GM19239 (cell line): Measurements from ENCODE around the gene PARP4.
"Not testable (repeated sequence)": the region's sequence is repeated elsewhere in the genome, so short reads cannot be mapped to it uniquely, and the experiment has no call there.

Experiments used
- DNase-seq: peaks from one replicate; pipeline ENCODE4 v3.0.0; 2011; ENCODE audit warnings: low spot score; ENCODE audit not compliant: insufficient read length
- FAIRE-seq: peaks from 2 replicates; lab custom pipeline; 2011; peaks lifted over from hg19 to GRCh38; lab: Jason Lieb, UNC

The PARP4 gene

DNA sequence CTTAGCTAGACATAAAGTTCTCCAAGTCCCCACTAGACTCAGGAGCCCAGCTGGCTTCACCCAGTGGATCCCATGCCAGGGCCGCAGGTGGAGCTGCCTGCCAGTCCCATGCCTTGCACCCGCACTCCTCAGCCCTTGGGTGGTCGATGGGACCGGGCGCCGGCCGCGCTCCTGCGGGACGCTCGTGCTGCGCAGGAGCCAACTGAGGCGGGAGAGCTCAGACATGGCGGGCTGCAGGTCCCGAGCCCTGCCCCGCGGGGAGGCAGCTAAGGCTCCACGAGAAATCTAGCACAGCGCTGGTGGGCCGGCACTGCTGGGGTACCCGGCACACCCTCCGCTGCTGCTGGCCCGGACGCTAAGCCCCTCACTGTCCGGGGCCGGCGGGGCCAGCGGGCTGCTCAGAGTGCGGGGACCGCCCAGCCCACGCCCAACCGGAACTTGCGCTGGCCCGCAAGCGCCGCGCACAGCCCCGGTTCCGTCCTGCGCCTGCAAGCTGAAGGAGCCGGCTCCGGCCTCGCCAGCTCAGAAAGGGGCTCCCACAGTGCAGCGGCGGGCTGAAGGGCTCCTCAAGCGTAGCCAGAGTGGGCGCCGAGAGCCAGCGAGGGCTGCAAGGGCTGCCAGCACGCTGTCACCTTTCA is 5.8 kb downstream of the PARP4 start:
- no peak for FAIRE-seq
- no peak for DNase-seq

- not testable (repeated sequence) for DNase-seq, FAIRE-seq
Observed at GRCh38 chr13:24506283-24506682, 6.3 kb downstream of the PARP4 start.

GRCh38 chr13:24505756-24506155 is 6.8 kb downstream of the PARP4 start:
- no peak for DNase-seq
- no peak for FAIRE-seq

GRCh38 chr13:24505256-24505655 is 7.3 kb downstream of the PARP4 start:
- DNase-seq (no peak), FAIRE-seq (no peak)

- DNase-seq = no peak
- no peak for FAIRE-seq
Observed at GRCh38 chr13:24503379-24503696, 9.2 kb downstream of the PARP4 start.

DNA sequence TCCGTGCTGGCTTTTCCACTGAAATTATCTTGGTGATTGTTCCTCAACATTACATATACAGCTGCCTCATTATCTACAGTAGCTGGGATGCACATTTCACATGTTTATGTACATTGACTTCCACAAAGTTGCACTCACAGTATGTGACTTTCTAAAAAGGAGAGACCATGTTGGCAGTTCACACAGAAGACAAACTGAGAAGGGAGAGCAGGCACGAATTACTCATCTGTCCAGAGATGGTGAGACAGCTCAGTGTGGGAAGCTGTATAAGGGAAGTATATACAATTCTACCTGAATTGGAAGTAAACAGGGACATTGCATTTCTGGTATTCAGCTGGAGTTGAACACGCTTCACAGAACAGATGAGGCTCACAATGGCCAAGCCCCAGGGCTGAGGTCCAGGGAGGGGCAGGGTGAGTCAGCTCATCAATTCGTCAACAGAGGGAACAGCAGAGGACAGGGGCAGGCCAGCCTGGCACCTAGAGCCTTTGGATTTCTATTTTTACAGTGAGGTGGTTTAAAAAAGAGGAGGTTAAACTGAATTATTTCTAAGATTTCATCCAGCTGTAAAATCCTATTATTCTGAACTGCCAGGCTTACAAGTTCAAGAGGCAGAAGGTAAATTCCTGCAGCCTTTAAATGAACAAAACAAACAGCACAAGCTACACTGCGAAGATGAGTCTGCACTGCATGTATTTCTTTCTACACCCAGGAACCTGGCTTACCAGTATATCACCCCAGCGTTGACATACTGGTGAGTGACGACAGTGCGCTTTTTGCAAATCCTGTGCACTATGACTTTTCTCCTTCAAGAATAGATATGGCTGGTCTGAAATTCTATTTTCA is 9.8 kb downstream of the PARP4 start:
- DNase-seq (no peak), FAIRE-seq (no peak)

- DNase-seq = no peak
- FAIRE-seq = no peak
Observed at GRCh38 chr13:24500977-24501376, 11.6 kb downstream of the PARP4 start.

DNA sequence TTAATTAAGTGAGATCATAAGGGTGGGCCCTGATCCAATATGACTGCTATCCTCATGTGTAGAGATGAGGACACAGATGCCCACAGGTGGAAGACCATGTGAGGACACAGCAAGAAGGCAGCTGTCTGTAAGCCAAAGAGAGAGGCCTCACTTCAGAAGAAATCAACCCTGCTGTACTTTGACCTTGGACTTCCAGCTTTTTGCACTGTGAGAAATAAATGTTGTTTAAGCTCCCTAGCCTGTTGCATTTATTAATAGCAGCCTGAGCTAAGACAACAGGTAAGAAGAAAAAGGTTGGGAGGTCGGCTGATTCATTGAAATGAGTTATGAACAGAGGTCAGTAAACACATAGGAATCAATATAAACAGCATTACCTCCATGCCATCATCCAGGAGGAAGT is 14.8 kb downstream of the PARP4 start:
- no peak for FAIRE-seq
- no peak for DNase-seq

- DNase-seq, FAIRE-seq: not testable (repeated sequence)
Observed at GRCh38 chr13:24496295-24496694, 16.3 kb downstream of the PARP4 start.

GRCh38 chr13:24495151-24495729 is 17.3 kb downstream of the PARP4 start:
- no peak for DNase-seq
- no peak for FAIRE-seq

- no peak for DNase-seq
Observed at GRCh38 chr13:24493356-24493755, 19.2 kb downstream of the PARP4 start.

DNA sequence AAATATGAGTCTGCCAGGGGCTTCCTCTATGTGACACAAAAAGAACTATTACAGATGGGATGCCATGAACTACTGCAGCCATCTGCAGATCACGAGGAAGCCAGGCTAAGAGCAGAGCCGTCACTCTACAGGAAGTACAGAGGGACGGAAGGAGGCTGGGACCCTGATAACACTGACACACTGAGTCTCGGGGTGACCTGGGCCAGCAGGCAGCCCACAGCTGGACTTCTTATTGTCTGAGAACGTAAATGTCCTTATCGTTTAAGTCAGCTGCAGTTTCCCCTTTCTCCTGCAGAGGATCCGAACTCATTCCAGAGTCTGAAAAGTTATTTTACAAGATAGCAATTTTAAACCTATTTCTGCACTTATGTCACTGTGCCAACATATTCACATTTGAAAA is 20.7 kb downstream of the PARP4 start:
- FAIRE-seq (no peak), DNase-seq (no peak)

More at GRCh38 chr13:24493356-24493755, 19.2 kb downstream of the PARP4 start:
- no peak for FAIRE-seq

GRCh38 chr13:24489721-24490120 is 22.9 kb downstream of the PARP4 start:
- no peak for FAIRE-seq

GRCh38 chr13:24488092-24488491 is 24.5 kb downstream of the PARP4 start:
- not testable (repeated sequence) for DNase-seq, FAIRE-seq

More at GRCh38 chr13:24489721-24490120, 22.9 kb downstream of the PARP4 start:
- DNase-seq = no peak

DNA sequence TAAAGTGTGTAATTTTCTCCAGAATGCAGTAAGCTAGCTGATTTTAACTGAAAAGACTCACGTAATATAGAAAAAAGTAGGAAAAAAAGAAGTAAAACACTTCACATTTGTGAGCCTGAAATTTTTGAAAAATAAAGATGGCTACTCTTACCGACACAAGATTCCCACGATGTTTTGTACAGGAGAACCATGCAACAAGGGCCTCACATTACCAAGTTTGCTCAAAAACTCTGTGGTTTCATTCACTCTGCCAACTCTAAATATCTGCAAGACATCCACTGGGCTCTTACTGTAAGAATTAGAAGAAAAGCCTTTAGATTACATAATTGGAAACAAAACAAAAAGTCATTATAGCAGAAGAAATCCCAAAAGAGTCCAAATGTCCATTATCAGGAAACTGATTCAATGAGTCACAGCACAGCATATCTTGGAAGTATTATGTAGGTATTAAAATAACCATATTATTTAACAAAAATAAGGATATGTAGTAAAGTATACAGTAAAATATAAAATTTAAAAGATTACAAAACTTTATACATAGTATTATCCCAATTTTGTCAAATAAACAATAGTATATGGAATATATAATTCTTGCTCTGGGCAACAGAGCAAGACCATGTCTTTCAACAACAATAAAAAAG is 26.4 kb downstream of the PARP4 start:
- peak; percentile 37 for FAIRE-seq
- not testable (repeated sequence) for DNase-seq

GRCh38 chr13:24473686-24474085 is 38.9 kb downstream of the PARP4 start:
- FAIRE-seq = no peak
- DNase-seq = no peak

DNA sequence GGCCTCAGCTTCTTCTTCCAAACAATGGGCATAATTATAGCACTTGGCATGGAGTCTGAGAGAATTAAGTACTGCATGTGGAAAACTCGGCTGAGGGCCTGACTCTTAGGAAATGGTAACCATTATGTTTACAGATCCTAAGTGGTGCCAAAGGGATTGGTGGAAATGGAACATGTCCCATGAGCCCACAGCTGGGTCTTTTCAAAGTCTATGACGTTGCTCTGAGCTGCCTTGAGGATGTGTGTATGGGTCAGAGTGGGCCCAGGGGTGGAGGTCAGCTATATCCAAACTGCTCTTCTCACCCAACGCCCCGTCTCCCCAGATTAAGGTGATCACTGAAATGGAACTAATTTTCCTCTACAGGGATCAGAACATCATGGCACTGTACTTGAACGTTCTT is 40.4 kb downstream of the PARP4 start:
- not testable (repeated sequence) for DNase-seq

GRCh38 chr13:24463078-24463477 is 49.5 kb downstream of the PARP4 start:
- no peak for FAIRE-seq
- no peak for DNase-seq

More for the DNA sequence above, 40.4 kb downstream of the PARP4 start:
- FAIRE-seq = not testable (repeated sequence)

GRCh38 chr13:24460256-24460655 is 52.3 kb downstream of the PARP4 start:
- DNase-seq = no peak
- no peak for FAIRE-seq

DNA sequence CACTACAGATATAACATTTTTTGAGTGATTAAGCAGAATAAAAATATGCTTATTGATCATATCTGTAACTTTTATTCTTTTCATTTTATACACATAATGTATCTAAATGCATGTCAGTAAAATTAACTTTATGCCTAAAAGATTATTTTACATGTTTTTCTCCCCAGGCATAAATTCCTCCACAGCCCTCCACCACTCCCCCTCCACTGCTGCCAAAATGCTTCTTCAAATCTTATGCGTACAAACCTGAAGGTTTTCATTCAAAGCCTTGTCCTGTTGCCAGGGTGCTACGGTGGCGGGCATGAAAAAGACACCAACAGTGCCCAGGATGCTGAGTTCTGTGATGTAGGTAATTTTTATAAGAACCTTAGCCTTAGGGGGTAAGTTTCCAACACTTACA is 52.9 kb downstream of the PARP4 start:
- DNase-seq (no peak), FAIRE-seq (no peak)

DNA sequence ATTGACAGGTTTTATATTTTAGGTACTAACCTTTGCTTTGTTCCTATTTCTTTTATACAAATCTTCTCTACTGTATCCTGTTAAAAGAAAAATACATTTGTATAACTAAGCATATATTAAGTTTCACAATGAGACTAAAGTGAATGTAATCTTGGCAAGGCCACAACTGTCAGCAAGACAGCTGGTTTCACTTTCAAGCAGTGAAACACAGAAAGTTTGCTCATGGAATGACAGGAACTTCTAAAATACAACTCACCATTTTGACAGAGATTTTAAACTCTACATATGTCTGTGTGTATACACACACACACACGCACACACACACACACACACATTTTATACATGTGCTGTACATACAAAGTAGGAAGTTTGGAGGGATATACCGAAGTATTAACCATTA is 53.3 kb downstream of the PARP4 start:
- peak; percentile 33 for FAIRE-seq
- peak; percentile 51 for DNase-seq
